Keratinocyte (primary cell): ENCODE measurements around the gene KLK11. TPM values are rescaled to one million over a fixed set of nuclear protein-coding genes. Genes with fewer than 3 reads are reported as not detected.

ENCODE experiments used
- DNase-seq: peaks from one replicate; pipeline ENCODE4 v3.0.0-alpha.2; 2011; ENCODE audit warnings: low read depth, missing footprints, low spot score
- FAIRE-seq: peaks from 2 replicates; lab custom pipeline; 2011; peaks lifted over from hg19 to GRCh38; lab: Jason Lieb, UNC
- H2AFZ ChIP-seq: 2 replicates; pipeline ENCODE4 v1.6.0; 2012; ENCODE audit warnings: low read length, control low read depth, inconsistent platforms; ENCODE audit not compliant: control insufficient read depth
- H3K27ac ChIP-seq: 2 replicates; pipeline ENCODE4 v1.5.1; 2011; ENCODE audit warnings: low read length; ENCODE audit not compliant: control insufficient read depth, insufficient read depth
- H3K27me3 ChIP-seq: 3 replicates; pipeline ENCODE4 v1.6.0; 2011; ENCODE audit warnings: low read length; ENCODE audit not compliant: control insufficient read depth, insufficient read depth; ENCODE audit errors: extremely low read depth
- H3K36me3 ChIP-seq, 2 experiments: 2 replicates in 1 of 2; 3 replicates in 1 of 2; pipeline ENCODE4 v1.5.1; 2011; ENCODE audit warnings: low read length in 2 of 2, mild to moderate bottlenecking in 1 of 2; ENCODE audit not compliant: control insufficient read depth in 2 of 2, insufficient read depth in 2 of 2; ENCODE audit errors: extremely low read depth in 1 of 2
- H3K4me1 ChIP-seq: 3 replicates; pipeline ENCODE4 v1.5.1; 2011; ENCODE audit warnings: low read length; ENCODE audit not compliant: control insufficient read depth, insufficient read depth; ENCODE audit errors: extremely low read depth
- H3K4me2 ChIP-seq: 3 replicates; pipeline ENCODE4 v1.6.0; 2011; ENCODE audit warnings: low read depth, low read length; ENCODE audit not compliant: control insufficient read depth, insufficient read depth; ENCODE audit errors: extremely low read depth
- H3K4me3 ChIP-seq, 3 experiments: fragments of 200-600 bp in 1 of 3; sonication (generic) in 1 of 3; 2 replicates in 2 of 3; 3 replicates in 1 of 3; pipeline ENCODE4 v1.5.1; 2011 to 2016; ENCODE audit warnings: low read length in 3 of 3, mild to moderate bottlenecking in 3 of 3, control low read depth in 2 of 3, inconsistent platforms in 1 of 3, low read depth in 1 of 3, mixed read lengths in 1 of 3, mixed run types in 1 of 3, moderate library complexity in 1 of 3; ENCODE audit not compliant: control insufficient read depth in 2 of 3, insufficient read depth in 2 of 3; ENCODE audit errors: extremely low read depth in 1 of 3
- H3K79me2 ChIP-seq: 2 replicates; pipeline ENCODE4 v1.6.0; 2012; ENCODE audit warnings: low read length; ENCODE audit not compliant: control insufficient read depth, insufficient read depth
- H3K9ac ChIP-seq: 3 replicates; pipeline ENCODE4 v1.6.0; 2011; ENCODE audit warnings: low read length; ENCODE audit not compliant: control insufficient read depth, insufficient read depth; ENCODE audit errors: extremely low read depth
- H3K9me1 ChIP-seq: 3 replicates; pipeline ENCODE4 v1.6.0; 2011; ENCODE audit warnings: low read length; ENCODE audit not compliant: control insufficient read depth, insufficient read depth; ENCODE audit errors: extremely low read depth
- H3K9me3 ChIP-seq: 2 replicates; pipeline ENCODE4 v1.5.1; 2012; ENCODE audit warnings: low read depth, low read length; ENCODE audit not compliant: control insufficient read depth
- H4K20me1 ChIP-seq: 3 replicates; pipeline ENCODE4 v1.6.0; 2011; ENCODE audit warnings: low read length; ENCODE audit not compliant: control insufficient read depth, insufficient read depth; ENCODE audit errors: extremely low read depth
- EZH2 ChIP-seq: IDR thresholded peaks from one replicate; pipeline ENCODE4 v1.6.1; 2012; ENCODE audit warnings: inconsistent platforms, mild to moderate bottlenecking, low read length, moderate library complexity
- dilution Hi-C: fragments of 300-500 bp; cut with MboI; formaldehyde crosslinking; loops from one replicate; pipeline ENCODE4 v1.7.0; 2020; ENCODE audit warnings: low sequenced_read_pairs; ENCODE audit not compliant: extremely low pct_ligation_motif_present
- polyA plus RNA-seq, 5 experiments: library from polyadenylated mRNA; depleted of rRNA in 3 of 5; stranded (reverse) in 3 of 5; stranded (forward) in 1 of 5; unstranded in 1 of 5; fragments of >200 nt; gene quantifications; 1 replicate in 1 of 5; 2 replicates in 3 of 5; 3 replicates in 1 of 5; pipeline versions ENCODE4 v1.2.1 to v1.2.3, GENCODE V29; 2011 to 2012; ENCODE audit warnings: missing spikeins in 2 of 5, low read depth in 1 of 5, low replicate concordance in 1 of 5
- TF ChIP-seq, protein P1 (sequence below), 3 experiments: IDR thresholded peaks in 1 of 3; conservative IDR thresholded peaks in 1 of 3; optimal IDR thresholded peaks in 1 of 3; 2 replicates in 2 of 3; 3 replicates in 1 of 3; pipeline versions ENCODE3 to v1.5.1; 2011; ENCODE audit warnings: low read length in 3 of 3, mild to moderate bottlenecking in 3 of 3, moderate library complexity in 2 of 3, control low read depth in 1 of 3, inconsistent platforms in 1 of 3; ENCODE audit not compliant: insufficient read depth in 2 of 3; ENCODE audit errors: extremely low read depth in 1 of 3

KLK11 gene
- polyA plus RNA-seq, 1 donor (not counting 4 experiments of a cell fraction or from before 2014, with no cell fraction given), result 18.0 TPM

DNA sequence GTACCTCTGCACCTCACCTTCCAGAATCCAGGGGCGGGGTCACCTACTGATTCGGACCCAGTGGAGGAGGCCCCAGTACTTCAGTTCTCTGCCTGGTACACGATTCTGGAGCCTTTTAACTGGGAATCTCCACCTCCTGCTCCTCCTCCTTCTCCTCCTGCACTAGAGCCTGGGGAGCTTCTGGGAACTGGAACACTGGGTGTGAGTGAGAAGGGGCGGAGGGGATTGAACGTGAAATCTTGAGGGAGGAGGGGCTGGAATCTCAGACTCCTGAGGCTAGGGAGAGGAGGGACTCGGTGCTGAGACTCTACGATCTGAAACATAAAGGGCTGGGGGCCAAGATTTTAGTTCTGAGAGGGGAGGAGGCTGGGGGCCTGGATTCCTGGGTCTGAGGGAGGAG is 24.9 kb downstream of the KLK11 start, which contains the start of gene KLK8:
Gene KLK8 (minus strand): TSS at position 90 of the 400 bp plus-strand sequence. CDS start 437 bp downstream, outside the sequence.
- Histone ChIP-seq H3K4me2 (peak within 1 kb of the TSS; percentile 83), H3K36me3 (peaks cover 0 to 6% of the 10 kb centered on the region in 2 experiments), H3K9me1 (no peaks in the 10 kb centered on the region), H4K20me1 (no peaks in the 10 kb centered on the region), H3K27ac (peak within 1 kb of the TSS; percentile 80), H2AFZ (peak within 1 kb of the TSS; percentile 60), H3K79me2 (peaks cover 14% of the 10 kb centered on the region), H3K9ac (peak within 1 kb of the TSS; percentile 86), H3K9me3 (no peaks in the 10 kb centered on the region), H3K27me3 (no peaks in the 10 kb centered on the region), H3K4me1 (peaks cover 39% of the 10 kb centered on the region), H3K4me3 (peak within 1 kb of the TSS; percentile 47 to 87 (median 85))
- no peak for DNase-seq
- FAIRE-seq, result peak; percentile 83
- TF ChIP-seq, protein P1, sequence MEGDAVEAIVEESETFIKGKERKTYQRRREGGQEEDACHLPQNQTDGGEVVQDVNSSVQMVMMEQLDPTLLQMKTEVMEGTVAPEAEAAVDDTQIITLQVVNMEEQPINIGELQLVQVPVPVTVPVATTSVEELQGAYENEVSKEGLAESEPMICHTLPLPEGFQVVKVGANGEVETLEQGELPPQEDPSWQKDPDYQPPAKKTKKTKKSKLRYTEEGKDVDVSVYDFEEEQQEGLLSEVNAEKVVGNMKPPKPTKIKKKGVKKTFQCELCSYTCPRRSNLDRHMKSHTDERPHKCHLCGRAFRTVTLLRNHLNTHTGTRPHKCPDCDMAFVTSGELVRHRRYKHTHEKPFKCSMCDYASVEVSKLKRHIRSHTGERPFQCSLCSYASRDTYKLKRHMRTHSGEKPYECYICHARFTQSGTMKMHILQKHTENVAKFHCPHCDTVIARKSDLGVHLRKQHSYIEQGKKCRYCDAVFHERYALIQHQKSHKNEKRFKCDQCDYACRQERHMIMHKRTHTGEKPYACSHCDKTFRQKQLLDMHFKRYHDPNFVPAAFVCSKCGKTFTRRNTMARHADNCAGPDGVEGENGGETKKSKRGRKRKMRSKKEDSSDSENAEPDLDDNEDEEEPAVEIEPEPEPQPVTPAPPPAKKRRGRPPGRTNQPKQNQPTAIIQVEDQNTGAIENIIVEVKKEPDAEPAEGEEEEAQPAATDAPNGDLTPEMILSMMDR (optimal IDR thresholded peaks at IDR 0.05 in 1 of 3, IDR thresholded peaks at IDR 0.05 in 1 of 3, conservative IDR thresholded peaks at IDR 0.05 in 1 of 3; ENCODE audit: extremely low read depth in 1 of 3, insufficient read depth in 2 of 3, low read length in 3 of 3), result no peak
- no peak for TF ChIP-seq EZH2
- dilution Hi-C loops, result no loop called here

DNA sequence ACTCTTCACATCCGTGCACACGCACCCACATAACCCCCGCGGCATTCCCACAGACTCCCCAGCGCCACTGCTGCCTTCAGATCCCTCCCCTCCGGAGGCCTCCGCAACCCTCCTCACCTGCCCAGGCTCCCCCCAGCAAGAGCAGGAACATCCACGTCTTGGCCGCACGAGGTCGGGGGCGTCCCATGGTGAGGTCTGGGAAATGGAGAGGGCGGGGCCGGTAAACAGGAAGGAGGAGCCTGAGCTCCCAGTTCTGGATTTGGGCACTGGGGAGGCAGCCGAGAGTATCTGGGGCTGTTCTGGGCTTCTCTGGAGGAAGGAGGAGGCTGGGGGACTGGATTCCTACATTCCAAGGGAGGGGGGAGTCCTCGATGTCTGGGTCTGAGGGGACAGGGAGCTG is 25.4 kb downstream of the KLK11 start:
- dilution Hi-C loops, result no loop called here
- Histone ChIP-seq H3K36me3 (peaks cover 2 to 6% of the 10 kb centered on the region in 2 experiments), H3K27me3 (no peaks in the 10 kb centered on the region), H3K79me2 (peaks cover 14% of the 10 kb centered on the region), H3K4me3 (peak overlapping the region; percentile 47 to 87 (median 85)), H4K20me1 (no peaks in the 10 kb centered on the region), H3K9me1 (no peaks in the 10 kb centered on the region), H3K4me2 (peak overlapping the region; percentile 83), H3K27ac (peak overlapping the region; percentile 80), H3K9me3 (no peaks in the 10 kb centered on the region), H2AFZ (peak overlapping the region; percentile 60), H3K4me1 (peaks cover 35% of the 10 kb centered on the region), H3K9ac (peak overlapping the region; percentile 86)
- TF ChIP-seq, protein P1 (optimal IDR thresholded peaks at IDR 0.05 in 1 of 3, IDR thresholded peaks at IDR 0.05 in 1 of 3, conservative IDR thresholded peaks at IDR 0.05 in 1 of 3; ENCODE audit: extremely low read depth in 1 of 3, insufficient read depth in 2 of 3, low read length in 3 of 3), result peak in 2 of 3 experiments; percentile 16 to 61
- TF ChIP-seq EZH2, result no peak
- FAIRE-seq, result peak; percentile 41
- no peak for DNase-seq
